Endodermal cell (in vitro differentiated cells): ENCODE results near the gene BMP7. TPM values are rescaled to one million over a fixed set of nuclear protein-coding genes. Genes with fewer than 3 reads are reported as not detected.

Source experiments
- DNase-seq: peaks from one replicate; pipeline ENCODE4 v3.0.0-alpha.2; 2017
- H3K27ac ChIP-seq: 2 replicates; pipeline ENCODE4 v1.5.1; 2013; ENCODE audit warnings: mild to moderate bottlenecking, low read depth, low read length, moderate library complexity
- H3K27me3 ChIP-seq: 2 replicates; pipeline ENCODE4 v1.6.1; 2013; ENCODE audit warnings: mild to moderate bottlenecking, low read length, moderate library complexity; ENCODE audit not compliant: insufficient read depth, control insufficient read depth, poor library complexity, severe bottlenecking
- H3K36me3 ChIP-seq: 2 replicates; pipeline ENCODE4 v1.7.0; 2013; ENCODE audit warnings: mild to moderate bottlenecking, low read length, moderate library complexity; ENCODE audit not compliant: control insufficient read depth, insufficient read depth
- H3K4me1 ChIP-seq: one replicate; pipeline ENCODE4 v1.7.0; 2013; ENCODE audit warnings: low read length; ENCODE audit not compliant: control insufficient read depth, insufficient read depth
- H3K4me3 ChIP-seq: 2 replicates; pipeline ENCODE4 v1.5.1; 2013; ENCODE audit warnings: mild to moderate bottlenecking, low read length, moderate library complexity
- H3K9ac ChIP-seq: 2 replicates; pipeline ENCODE4 v1.6.1; 2013; ENCODE audit warnings: mild to moderate bottlenecking, low read length, moderate library complexity; ENCODE audit not compliant: poor library complexity, severe bottlenecking; ENCODE audit errors: extremely low read depth
- H3K9me3 ChIP-seq: 2 replicates; pipeline ENCODE4 v1.6.1; 2013; ENCODE audit warnings: mild to moderate bottlenecking, low read length, moderate library complexity; ENCODE audit not compliant: control insufficient read depth
- H3K27ac Mint-ChIP-seq: 2 replicates; pipeline ENCODE4 v1.8.0; 2020; ENCODE audit warnings: mixed read lengths
- H3K27me3 Mint-ChIP-seq: 2 replicates; pipeline ENCODE4 v1.8.0; 2021; ENCODE audit warnings: mild to moderate bottlenecking, mixed read lengths; ENCODE audit not compliant: insufficient read depth
- H3K36me3 Mint-ChIP-seq: 2 replicates; pipeline ENCODE4 v1.8.0; 2020; ENCODE audit warnings: low read depth, mixed read lengths
- H3K4me1 Mint-ChIP-seq: 2 replicates; pipeline ENCODE4 v1.8.0; 2020; ENCODE audit warnings: mixed read lengths
- H3K4me3 Mint-ChIP-seq: 2 replicates; pipeline ENCODE4 v1.8.0; 2020; ENCODE audit warnings: mild to moderate bottlenecking, moderate library complexity, mixed read lengths
- H3K9me3 Mint-ChIP-seq: 2 replicates; pipeline ENCODE4 v1.8.0; 2020; ENCODE audit warnings: mild to moderate bottlenecking, mixed read lengths
- CTCF ChIP-seq: fragments of 200-600 bp; sonication (generic); conservative IDR thresholded peaks from 2 replicates; pipeline ENCODE4 v1.5.0; 2021; ENCODE audit warnings: antibody characterized with exemption, mild to moderate bottlenecking
- WGBS, 2 experiments: methylation state at CpG; one replicate each; pipeline versions ENCODE4 v1.1.5 to v1.1.7; 2013; ENCODE audit warnings: missing lambda C conversion rate in 2 of 2, mixed read lengths in 1 of 2; ENCODE audit not compliant: insufficient coverage in 1 of 2, insufficient read length in 1 of 2; 5-methylcytosine and 5-hydroxymethylcytosine counted together
- total RNA-seq, 2 donors: library from RNA; stranded (reverse); fragmentation: NEBNext Ultra II Directional in 1 of 2; extraction: Animal tissue kit (Norgen Biotek cat#: 25700) in 1 of 2; gene quantifications; 2 replicates in 1 of 2; 3 replicates in 1 of 2; pipeline ENCODE4 v1.2.1, GENCODE V29; 2021

Gene BMP7
- total RNA-seq, 2 donors from 2014 or later, result 45.6 to 49.6 TPM

DNA sequence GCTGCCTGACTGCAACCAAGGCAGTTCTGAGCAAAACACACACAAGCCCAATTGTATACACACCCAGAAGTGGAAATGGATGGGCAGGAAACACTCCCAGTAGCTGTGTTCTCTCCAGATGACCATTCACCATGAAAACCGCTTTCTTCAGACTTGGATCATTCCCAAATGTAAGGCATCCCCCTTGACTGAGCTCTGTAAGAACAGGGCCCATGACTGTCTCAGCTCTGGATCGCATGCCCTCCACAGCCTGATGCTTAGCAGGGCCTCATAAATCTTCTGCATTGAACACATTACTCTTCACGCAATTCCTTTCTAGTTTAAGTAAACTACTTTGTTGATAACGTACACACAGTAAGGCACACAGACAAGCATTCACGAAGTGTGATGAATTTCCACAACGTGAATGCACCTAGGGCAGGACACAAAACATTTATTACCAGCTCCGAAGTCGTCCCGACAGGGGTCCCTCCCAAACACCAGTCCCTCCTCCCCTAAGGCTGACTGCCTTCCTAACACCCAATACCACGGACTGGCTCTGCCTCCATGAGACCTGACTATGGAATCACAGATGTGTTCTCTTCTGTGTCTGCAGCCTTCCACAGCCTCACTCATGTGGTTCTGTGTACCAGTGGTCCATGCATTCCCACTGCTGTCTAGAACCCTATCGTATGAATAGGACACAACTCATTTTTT, 31.7 kb downstream of the BMP7 start:
- Histone ChIP-seq H3K27ac (no peak overlapping the region), H3K9me3 (peaks cover 16% of the 10 kb centered on the region), H3K27me3 (peaks cover 40% of the 10 kb centered on the region), H3K36me3 (peaks cover 7% of the 10 kb centered on the region), H3K9ac (no peak overlapping the region), H3K4me1 (peaks cover 4% of the 10 kb centered on the region), H3K4me3 (no peak overlapping the region)
- H3K27ac Mint-ChIP-seq, result no peak overlapping the region
- peaks cover 34% of the 10 kb centered on the region for H3K4me1 Mint-ChIP-seq
- peaks cover 30% of the 10 kb centered on the region for H3K36me3 Mint-ChIP-seq
- H3K9me3 Mint-ChIP-seq, result peaks cover 21% of the 10 kb centered on the region
- no peak for TF ChIP-seq CTCF
- no peak overlapping the region for H3K4me3 Mint-ChIP-seq
- 91 to 93% methylated on average over 11 of the region's 11 CpGs for WGBS, 2 experiments
- H3K27me3 Mint-ChIP-seq, result peaks cover 21% of the 10 kb centered on the region
- DNase-seq, result no peak

DNA sequence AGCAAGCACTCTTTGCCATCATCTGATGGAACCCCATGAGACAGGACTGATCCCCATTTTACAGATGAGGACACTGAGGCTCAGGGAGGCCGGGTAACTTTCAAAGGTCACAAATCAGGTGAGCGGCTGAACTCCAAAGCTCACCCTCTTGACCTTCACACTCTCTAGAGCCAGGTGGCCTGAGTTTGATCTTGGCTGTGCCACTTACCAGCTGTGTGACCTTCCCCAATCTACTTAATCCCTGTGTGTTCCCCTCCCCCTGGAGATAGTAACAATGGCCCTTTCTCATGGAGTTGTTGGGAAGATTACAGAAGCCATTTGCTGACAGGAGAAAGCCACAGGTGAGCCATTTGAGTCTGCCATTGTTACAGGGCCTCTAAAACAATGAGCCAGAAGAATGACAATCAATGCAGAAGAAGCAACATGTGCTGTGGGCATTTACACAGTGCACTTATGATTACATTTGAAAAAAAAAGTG, 34.5 kb downstream of the BMP7 start:
- H3K9me3 ChIP-seq, result no peaks in the 10 kb centered on the region
- H3K4me3 Mint-ChIP-seq, result no peak overlapping the region
- TF ChIP-seq CTCF, result no peak
- peaks cover 26% of the 10 kb centered on the region for H3K27me3 Mint-ChIP-seq
- peak overlapping the region; percentile 33 for H3K4me3 ChIP-seq
- H3K4me1 Mint-ChIP-seq, result peaks cover 42% of the 10 kb centered on the region
- H3K36me3 Mint-ChIP-seq, result peaks cover 22% of the 10 kb centered on the region
- WGBS, 2 experiments, result 67 to 74% methylated on average over 1 to 2 of the region's 2 CpGs
- H3K9me3 Mint-ChIP-seq, result no peaks in the 10 kb centered on the region
- no peak overlapping the region for H3K9ac ChIP-seq
- H3K36me3 ChIP-seq, result peaks cover 7% of the 10 kb centered on the region
- H3K27ac Mint-ChIP-seq, result peak overlapping the region; percentile 50
- H3K27me3 ChIP-seq, result peaks cover 41% of the 10 kb centered on the region
- peaks cover 4% of the 10 kb centered on the region for H3K4me1 ChIP-seq
- no peak overlapping the region for H3K27ac ChIP-seq
- peak; percentile 86 for DNase-seq

DNA sequence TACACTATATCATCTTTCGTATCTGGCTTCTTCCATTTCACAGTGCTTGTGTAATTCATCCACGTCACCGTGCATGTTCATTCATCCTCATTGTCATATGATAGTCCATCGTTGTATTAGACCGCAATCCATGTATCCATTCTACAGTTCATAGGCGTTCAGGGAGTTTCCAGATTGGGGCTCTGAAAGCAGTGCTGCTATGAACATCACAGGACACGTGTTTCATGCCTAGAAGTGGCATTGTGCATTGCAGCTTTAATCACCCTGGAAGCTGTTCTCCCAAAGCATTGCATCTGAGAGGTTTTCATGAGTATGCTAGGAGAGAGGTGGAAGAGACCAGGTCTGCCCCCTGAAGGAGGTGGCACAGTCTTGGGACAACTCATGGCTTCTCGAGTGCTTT, 35.3 kb downstream of the BMP7 start:
- Histone ChIP-seq H3K4me3 (no peak overlapping the region), H3K27ac (no peak overlapping the region), H3K36me3 (peaks cover 11% of the 10 kb centered on the region), H3K4me1 (peaks cover 4% of the 10 kb centered on the region), H3K27me3 (peaks cover 41% of the 10 kb centered on the region), H3K9ac (no peak overlapping the region), H3K9me3 (no peaks in the 10 kb centered on the region)
- Mint-ChIP-seq H3K4me1 (peaks cover 42% of the 10 kb centered on the region), H3K4me3 (no peak overlapping the region), H3K27me3 (peaks cover 26% of the 10 kb centered on the region), H3K9me3 (no peaks in the 10 kb centered on the region), H3K27ac (no peak overlapping the region), H3K36me3 (peaks cover 22% of the 10 kb centered on the region)
- DNase-seq, result no peak
- TF ChIP-seq CTCF, result no peak
- 81 to 85% methylated on average over 7 to 8 of the region's 8 CpGs for whole genome bisulfite sequencing, 2 experiments
